GM12874 (cell line): ENCODE measurements around the gene FHOD3.

Experiments used
- CTCF ChIP-seq: IDR thresholded peaks from 2 replicates; pipeline ENCODE4 v1.5.1; 2011; ENCODE audit warnings: low read depth, mild to moderate bottlenecking, control low read depth, low read length, moderate library complexity; ENCODE audit not compliant: insufficient read depth

The FHOD3 gene

GRCh38 chr18:36744261-36744876, 446.9 kb downstream of the FHOD3 start:
- no peak for TF ChIP-seq CTCF

- TF ChIP-seq CTCF: no peak
These were observed 447.9 kb downstream of the FHOD3 start for GRCh38 chr18:36745219-36745975.

GRCh38 chr18:36752929-36753865, 455.7 kb downstream of the FHOD3 start:
- no peak for TF ChIP-seq CTCF

- TF ChIP-seq CTCF: no peak
These were observed 458.7 kb downstream of the FHOD3 start for GRCh38 chr18:36756242-36756641.

GRCh38 chr18:36757081-36757480, 459.6 kb downstream of the FHOD3 start:
- TF ChIP-seq CTCF: peak; percentile 26; the same call in 1 of the 2 replicates

GRCh38 chr18:36757991-36758390, 460.5 kb downstream of the FHOD3 start:
- TF ChIP-seq CTCF: no peak

- no peak for TF ChIP-seq CTCF
These were observed 461.1 kb downstream of the FHOD3 start for GRCh38 chr18:36758623-36759022.
